ENCODE measurements around the gene ARID1B. TPM values are rescaled to one million over a fixed set of nuclear protein-coding genes. Genes with fewer than 3 reads are reported as not detected.
A peak's percentile ranks its signal among the peaks of the same experiment; 100 is the strongest.

Gene ARID1B
- total and polyA plus RNA-seq, 10 donors = 17.7 to 223 (median 141) TPM

DNA sequence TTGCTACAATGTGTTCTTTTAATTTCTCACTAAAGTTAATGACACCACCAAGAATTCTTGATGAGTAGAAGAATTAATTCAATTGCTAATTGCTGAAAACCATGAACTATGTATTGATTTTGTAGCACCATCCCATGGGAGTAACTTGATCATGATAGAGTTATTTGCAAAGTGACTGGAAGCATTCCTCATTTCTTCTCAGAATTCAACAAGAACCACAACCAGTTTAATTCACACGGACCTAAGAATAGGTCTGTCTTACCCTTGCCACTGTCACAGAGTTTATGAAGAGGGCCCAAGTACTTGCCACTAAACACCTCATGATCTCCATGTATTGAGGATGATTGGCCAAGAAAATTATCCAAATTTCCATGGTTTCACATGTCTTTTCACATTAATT, 324.0 kb downstream of the ARID1B start:
- TF ChIP-seq POLR2A (IDR thresholded peaks at IDR 0.05) = no peak
- TF ChIP-seq, protein P1, sequence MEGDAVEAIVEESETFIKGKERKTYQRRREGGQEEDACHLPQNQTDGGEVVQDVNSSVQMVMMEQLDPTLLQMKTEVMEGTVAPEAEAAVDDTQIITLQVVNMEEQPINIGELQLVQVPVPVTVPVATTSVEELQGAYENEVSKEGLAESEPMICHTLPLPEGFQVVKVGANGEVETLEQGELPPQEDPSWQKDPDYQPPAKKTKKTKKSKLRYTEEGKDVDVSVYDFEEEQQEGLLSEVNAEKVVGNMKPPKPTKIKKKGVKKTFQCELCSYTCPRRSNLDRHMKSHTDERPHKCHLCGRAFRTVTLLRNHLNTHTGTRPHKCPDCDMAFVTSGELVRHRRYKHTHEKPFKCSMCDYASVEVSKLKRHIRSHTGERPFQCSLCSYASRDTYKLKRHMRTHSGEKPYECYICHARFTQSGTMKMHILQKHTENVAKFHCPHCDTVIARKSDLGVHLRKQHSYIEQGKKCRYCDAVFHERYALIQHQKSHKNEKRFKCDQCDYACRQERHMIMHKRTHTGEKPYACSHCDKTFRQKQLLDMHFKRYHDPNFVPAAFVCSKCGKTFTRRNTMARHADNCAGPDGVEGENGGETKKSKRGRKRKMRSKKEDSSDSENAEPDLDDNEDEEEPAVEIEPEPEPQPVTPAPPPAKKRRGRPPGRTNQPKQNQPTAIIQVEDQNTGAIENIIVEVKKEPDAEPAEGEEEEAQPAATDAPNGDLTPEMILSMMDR (IDR thresholded peaks at IDR 0.05 in 8 of 11, conservative IDR thresholded peaks at IDR 0.05 in 3 of 11) = no peak
- TF ChIP-seq POLR2AphosphoS5 (IDR thresholded peaks at IDR 0.05) = no peak
- Histone ChIP-seq H3K36me3 (peaks cover 0 to 31% (median 0%) of the 10 kb centered on the region in 6 donors), H3K9me3 (no peaks in the 10 kb centered on the region), H3K27me3 (replicated peaks in 1 of 7) (no peaks in the 10 kb centered on the region), H3K4me1 (peaks cover 6 to 42% (median 21%) of the 10 kb centered on the region in 6 donors), H3K4me3 (no peak overlapping the region), H3K27ac (peak overlapping the region in 1 of 8 donors; percentile 11)
- WGBS, 5 donors = 77 to 91% (median 86%) methylated on average over 1 of the region's 1 CpG
- no peak for DNase-seq
- intact Hi-C loops (cut with DNase I; ENCODE audit: low total_unique reads) = no loop called here

DNA sequence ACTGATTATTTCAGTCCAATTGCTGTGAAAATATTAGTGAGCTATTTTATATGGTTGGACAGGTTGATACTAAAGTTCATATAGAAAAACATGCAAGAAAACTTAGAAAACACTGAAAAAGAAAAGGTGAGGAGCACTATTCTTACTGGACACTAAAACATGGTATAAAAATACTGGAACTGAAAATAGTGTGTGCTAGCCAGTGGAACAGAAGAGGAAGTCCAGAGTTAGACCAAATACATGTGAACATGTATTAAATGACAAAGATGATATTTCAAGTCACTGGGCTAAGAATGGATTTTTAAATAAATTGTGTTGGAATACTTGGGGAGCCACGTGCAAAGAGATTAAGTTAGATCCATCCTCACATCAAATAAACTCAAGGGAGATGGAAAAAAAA, 327.6 kb downstream of the ARID1B start:
- TF ChIP-seq, protein P1 (IDR thresholded peaks at IDR 0.05 in 8 of 11, conservative IDR thresholded peaks at IDR 0.05 in 3 of 11) = no peak
- TF ChIP-seq POLR2AphosphoS5 (IDR thresholded peaks at IDR 0.05) (no peak), POLR2A (IDR thresholded peaks at IDR 0.05) (no peak)
- Histone ChIP-seq H3K27ac (no peak overlapping the region), H3K27me3 (replicated peaks in 1 of 7) (no peaks in the 10 kb centered on the region), H3K36me3 (peaks cover 0 to 9% (median 0%) of the 10 kb centered on the region in 6 donors), H3K9me3 (no peaks in the 10 kb centered on the region), H3K4me3 (no peak overlapping the region), H3K4me1 (peaks cover 3 to 39% (median 12%) of the 10 kb centered on the region in 6 donors)
- intact Hi-C loops (cut with DNase I; ENCODE audit: low total_unique reads) = no loop called here
- DNase-seq = no peak
- WGBS, 5 donors = 76 to 88% (median 79%) methylated on average over 1 of the region's 1 CpG

DNA sequence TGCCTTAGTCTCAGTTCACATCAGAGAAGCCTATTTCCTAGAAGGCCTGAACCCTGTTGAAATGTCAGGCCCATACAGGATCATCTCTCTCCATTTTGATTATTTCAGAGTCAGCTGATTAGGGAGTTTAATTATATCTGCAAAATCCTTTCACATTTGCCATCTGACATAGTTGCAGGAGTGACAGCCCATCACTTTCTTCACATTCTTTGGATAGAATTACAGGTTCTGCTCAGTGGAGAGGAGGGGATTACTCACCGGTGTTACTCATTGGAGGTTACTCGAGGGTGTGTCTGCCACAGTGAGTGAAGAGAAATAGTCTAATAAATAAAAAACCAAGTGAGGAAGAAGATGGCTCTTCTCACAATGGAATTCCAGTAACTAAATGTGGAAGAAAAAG, 329.3 kb downstream of the ARID1B start:
- peaks cover 0 to 24% (median 0%) of the 10 kb centered on the region in 6 donors for H3K4me1 ChIP-seq
- H3K4me3 ChIP-seq = no peak overlapping the region
- no peak overlapping the region for H3K27ac ChIP-seq
- intact Hi-C loops (cut with DNase I; ENCODE audit: low total_unique reads) = no loop called here
- no peak for DNase-seq
- H3K27me3 ChIP-seq (replicated peaks in 1 of 7) = no peaks in the 10 kb centered on the region
- H3K36me3 ChIP-seq = peaks cover 0 to 20% (median 2%) of the 10 kb centered on the region in 6 donors
- 88 to 94% (median 92%) methylated on average over 2 of the region's 2 CpGs for WGBS, 5 donors
- no peaks in the 10 kb centered on the region for H3K9me3 ChIP-seq
- TF ChIP-seq, protein P1 (IDR thresholded peaks at IDR 0.05 in 8 of 11, conservative IDR thresholded peaks at IDR 0.05 in 3 of 11) = no peak
- TF ChIP-seq POLR2AphosphoS5 (IDR thresholded peaks at IDR 0.05) (no peak), POLR2A (IDR thresholded peaks at IDR 0.05) (no peak)

DNA sequence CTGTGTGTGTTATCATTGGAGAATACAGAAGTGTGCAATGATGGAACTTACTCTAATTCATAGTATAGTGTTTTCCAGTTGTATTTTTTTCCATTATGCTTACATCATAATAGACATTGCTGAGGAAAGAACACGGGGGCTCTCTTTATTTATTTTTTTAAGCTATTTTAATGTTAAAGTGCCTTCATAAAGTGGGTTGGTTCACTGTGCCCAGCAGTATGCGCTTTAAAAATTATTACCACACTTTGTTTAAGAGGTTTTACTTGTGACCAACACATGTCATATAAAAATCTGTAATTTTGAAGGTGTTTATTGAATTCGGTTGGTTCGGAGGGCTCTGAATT, 330.4 kb downstream of the ARID1B start:
- Histone ChIP-seq H3K27ac (no peak overlapping the region), H3K36me3 (peaks cover 0 to 30% (median 2%) of the 10 kb centered on the region in 6 donors), H3K4me3 (no peak overlapping the region), H3K27me3 (replicated peaks in 1 of 7) (no peaks in the 10 kb centered on the region), H3K4me1 (peaks cover 0 to 24% (median 0%) of the 10 kb centered on the region in 6 donors), H3K9me3 (no peaks in the 10 kb centered on the region)
- intact Hi-C loops (cut with DNase I; ENCODE audit: low total_unique reads) = no loop called here
- DNase-seq = no peak
- WGBS, 5 donors = 80 to 89% (median 84%) methylated on average over 4 of the region's 4 CpGs
- TF ChIP-seq, protein P1 (IDR thresholded peaks at IDR 0.05 in 8 of 11, conservative IDR thresholded peaks at IDR 0.05 in 3 of 11) = no peak
- TF ChIP-seq POLR2A (IDR thresholded peaks at IDR 0.05) = no peak
- TF ChIP-seq POLR2AphosphoS5 (IDR thresholded peaks at IDR 0.05) = no peak
